Measurements from ENCODE around the gene IFNG-AS1.

Gene IFNG-AS1

DNA sequence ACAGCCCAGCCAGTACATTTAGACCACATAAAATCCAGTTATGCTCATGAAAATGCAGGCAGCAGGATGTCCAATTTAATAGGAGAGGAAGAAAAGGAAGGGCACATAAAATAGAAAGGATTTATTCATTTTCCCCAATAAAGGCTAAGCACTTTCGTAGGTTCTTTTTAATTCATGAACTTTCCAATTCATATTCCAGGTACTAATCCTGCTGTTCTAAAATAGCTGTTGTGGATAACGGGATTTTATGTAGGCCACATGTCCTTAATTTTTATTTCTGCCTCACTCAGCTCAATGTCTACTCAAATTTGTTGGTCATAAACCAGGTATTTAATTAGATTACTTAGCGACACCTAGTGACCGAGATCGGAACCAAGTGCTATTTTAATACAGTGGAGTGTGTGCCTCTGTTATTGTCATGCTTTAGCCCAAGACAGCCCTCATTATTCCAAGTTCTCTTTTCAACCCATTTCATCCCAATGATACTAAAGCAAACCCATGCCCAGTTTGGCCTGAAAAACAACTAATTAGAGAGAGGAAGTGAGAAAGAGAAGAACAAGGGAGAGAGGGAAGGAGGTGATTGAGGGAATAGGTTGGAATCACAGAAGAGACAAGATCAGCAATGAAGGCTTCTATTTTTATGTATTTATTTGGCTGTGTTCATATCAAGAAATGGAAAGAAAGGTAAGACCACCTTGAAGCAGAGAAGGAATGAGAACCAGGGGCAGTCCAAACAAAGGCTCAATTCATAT, 45.9 kb upstream of the IFNG-AS1 start (continued):
- TF ChIP-seq ZNF621 (tag by site-specific recombination; IDR thresholded peaks at IDR 0.05) (no peak), ZBTB7A (tag by site-specific recombination; IDR thresholded peaks at IDR 0.05; ENCODE audit: low read depth) (no peak), HOXD13 (CRISPR knock-in tag; IDR thresholded peaks at IDR 0.05; ENCODE audit: borderline replicate concordance) (no peak), KLF16 (tag by site-specific recombination; IDR thresholded peaks at IDR 0.05) (no peak), ZNF654 (tag by site-specific recombination; IDR thresholded peaks at IDR 0.05; ENCODE audit: low read depth) (peak; percentile 93)
- TF ChIP-seq, protein P1, sequence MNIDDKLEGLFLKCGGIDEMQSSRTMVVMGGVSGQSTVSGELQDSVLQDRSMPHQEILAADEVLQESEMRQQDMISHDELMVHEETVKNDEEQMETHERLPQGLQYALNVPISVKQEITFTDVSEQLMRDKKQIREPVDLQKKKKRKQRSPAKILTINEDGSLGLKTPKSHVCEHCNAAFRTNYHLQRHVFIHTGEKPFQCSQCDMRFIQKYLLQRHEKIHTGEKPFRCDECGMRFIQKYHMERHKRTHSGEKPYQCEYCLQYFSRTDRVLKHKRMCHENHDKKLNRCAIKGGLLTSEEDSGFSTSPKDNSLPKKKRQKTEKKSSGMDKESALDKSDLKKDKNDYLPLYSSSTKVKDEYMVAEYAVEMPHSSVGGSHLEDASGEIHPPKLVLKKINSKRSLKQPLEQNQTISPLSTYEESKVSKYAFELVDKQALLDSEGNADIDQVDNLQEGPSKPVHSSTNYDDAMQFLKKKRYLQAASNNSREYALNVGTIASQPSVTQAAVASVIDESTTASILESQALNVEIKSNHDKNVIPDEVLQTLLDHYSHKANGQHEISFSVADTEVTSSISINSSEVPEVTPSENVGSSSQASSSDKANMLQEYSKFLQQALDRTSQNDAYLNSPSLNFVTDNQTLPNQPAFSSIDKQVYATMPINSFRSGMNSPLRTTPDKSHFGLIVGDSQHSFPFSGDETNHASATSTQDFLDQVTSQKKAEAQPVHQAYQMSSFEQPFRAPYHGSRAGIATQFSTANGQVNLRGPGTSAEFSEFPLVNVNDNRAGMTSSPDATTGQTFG (tag by site-specific recombination; IDR thresholded peaks at IDR 0.05; ENCODE audit: borderline replicate concordance), result no peak
- TF ChIP-seq, protein P2, sequence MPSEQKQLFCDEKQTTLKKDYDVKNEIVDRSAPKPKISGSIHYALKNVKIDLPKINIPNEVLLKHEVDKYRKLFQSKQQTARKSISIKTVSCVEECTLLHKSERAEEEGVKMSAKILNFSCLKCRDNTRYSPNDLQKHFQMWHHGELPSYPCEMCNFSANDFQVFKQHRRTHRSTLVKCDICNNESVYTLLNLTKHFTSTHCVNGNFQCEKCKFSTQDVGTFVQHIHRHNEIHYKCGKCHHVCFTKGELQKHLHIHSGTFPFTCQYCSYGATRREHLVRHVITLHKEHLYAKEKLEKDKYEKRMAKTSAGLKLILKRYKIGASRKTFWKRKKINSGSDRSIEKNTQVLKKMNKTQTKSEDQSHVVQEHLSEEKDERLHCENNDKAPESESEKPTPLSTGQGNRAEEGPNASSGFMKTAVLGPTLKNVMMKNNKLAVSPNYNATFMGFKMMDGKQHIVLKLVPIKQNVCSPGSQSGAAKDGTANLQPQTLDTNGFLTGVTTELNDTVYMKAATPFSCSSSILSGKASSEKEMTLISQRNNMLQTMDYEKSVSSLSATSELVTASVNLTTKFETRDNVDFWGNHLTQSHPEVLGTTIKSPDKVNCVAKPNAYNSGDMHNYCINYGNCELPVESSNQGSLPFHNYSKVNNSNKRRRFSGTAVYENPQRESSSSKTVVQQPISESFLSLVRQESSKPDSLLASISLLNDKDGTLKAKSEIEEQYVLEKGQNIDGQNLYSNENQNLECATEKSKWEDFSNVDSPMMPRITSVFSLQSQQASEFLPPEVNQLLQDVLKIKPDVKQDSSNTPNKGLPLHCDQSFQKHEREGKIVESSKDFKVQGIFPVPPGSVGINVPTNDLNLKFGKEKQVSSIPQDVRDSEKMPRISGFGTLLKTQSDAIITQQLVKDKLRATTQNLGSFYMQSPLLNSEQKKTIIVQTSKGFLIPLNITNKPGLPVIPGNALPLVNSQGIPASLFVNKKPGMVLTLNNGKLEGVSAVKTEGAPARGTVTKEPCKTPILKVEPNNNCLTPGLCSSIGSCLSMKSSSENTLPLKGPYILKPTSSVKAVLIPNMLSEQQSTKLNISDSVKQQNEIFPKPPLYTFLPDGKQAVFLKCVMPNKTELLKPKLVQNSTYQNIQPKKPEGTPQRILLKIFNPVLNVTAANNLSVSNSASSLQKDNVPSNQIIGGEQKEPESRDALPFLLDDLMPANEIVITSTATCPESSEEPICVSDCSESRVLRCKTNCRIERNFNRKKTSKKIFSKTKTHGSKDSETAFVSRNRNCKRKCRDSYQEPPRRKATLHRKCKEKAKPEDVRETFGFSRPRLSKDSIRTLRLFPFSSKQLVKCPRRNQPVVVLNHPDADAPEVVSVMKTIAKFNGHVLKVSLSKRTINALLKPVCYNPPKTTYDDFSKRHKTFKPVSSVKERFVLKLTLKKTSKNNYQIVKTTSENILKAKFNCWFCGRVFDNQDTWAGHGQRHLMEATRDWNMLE (tag by site-specific recombination; conservative IDR thresholded peaks at IDR 0.05; ENCODE audit: low read depth), result 0 out of 2 replicates have a peak, but pooled peaks have one; percentile 14
- TF ChIP-seq, protein P3, sequence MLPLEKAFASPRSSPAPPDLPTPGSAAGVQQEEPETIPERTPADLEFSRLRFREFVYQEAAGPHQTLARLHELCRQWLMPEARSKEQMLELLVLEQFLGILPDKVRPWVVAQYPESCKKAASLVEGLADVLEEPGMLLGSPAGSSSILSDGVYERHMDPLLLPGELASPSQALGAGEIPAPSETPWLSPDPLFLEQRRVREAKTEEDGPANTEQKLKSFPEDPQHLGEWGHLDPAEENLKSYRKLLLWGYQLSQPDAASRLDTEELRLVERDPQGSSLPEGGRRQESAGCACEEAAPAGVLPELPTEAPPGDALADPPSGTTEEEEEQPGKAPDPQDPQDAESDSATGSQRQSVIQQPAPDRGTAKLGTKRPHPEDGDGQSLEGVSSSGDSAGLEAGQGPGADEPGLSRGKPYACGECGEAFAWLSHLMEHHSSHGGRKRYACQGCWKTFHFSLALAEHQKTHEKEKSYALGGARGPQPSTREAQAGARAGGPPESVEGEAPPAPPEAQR (tag by site-specific recombination; IDR thresholded peaks at IDR 0.05), result no peak

DNA sequence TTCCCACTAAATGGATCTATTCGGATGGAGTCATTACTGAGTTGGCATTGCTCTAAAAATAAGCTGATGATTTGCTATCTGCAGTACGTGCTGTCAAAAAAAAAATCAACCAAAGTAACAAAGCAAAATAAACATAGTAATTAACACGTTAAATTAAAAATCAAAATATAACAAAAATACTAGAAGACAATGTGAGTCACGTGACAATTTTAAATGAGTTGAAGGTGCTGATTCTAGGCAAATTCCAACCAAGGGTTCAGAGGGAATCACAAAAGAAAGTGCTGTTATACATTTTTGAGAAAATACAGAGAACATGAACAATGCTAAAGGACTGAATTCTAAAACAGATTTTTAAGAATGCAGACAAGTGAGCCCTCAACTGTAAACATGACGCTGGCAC, 45.2 kb upstream of the IFNG-AS1 start:
- ChIA-PET POLR2A (no interaction called here), CTCF (interaction anchor here (0.7 to 2.7 kb wide), 3 partner anchors 8 to 590 kb away, joined by 5 to 19 read pairs (median 8); no protein-coding TSS in a partner anchor)
- H3K36me3 ChIP-seq (ENCODE audit: control insufficient read depth in 2 of 2, insufficient read depth in 1 of 2, low read length in 2 of 2), result no peaks in the 10 kb centered on the region
- no peak overlapping the region for H3K4me3 ChIP-seq (ENCODE audit: low read depth, low read length)
- H3K27ac ChIP-seq (ENCODE audit: extremely low read depth, low read depth, low read length), result no peak overlapping the region
- no peaks in the 10 kb centered on the region for H3K9me3 ChIP-seq (ENCODE audit: control insufficient read depth, insufficient read depth, low read depth, low read length)
- H3K4me1 ChIP-seq (ENCODE audit: control insufficient read depth, insufficient read depth, low read length), result no peaks in the 10 kb centered on the region
- TF ChIP-seq ZNF416 (tag by site-specific recombination; IDR thresholded peaks at IDR 0.05) (no peak), KLF9 (tag by site-specific recombination; IDR thresholded peaks at IDR 0.05; ENCODE audit: low read depth) (no peak), ZNF426 (tag by site-specific recombination; IDR thresholded peaks at IDR 0.05) (no peak), ZNF623 (tag by site-specific recombination; IDR thresholded peaks at IDR 0.05) (no peak), ZNF16 (tag by site-specific recombination; IDR thresholded peaks at IDR 0.05; ENCODE audit: low read depth) (no peak), SP2 (tag by site-specific recombination; IDR thresholded peaks at IDR 0.05) (no peak), ZBTB8A (tag by site-specific recombination; IDR thresholded peaks at IDR 0.05) (no peak), ZNF221 (tag by site-specific recombination; IDR thresholded peaks at IDR 0.05; ENCODE audit: borderline replicate concordance) (no peak), ZNF266 (tag by site-specific recombination; IDR thresholded peaks at IDR 0.05; ENCODE audit: low read depth) (no peak), ZNF658 (tag by site-specific recombination; IDR thresholded peaks at IDR 0.05) (no peak), IKZF3 (tag by site-specific recombination; IDR thresholded peaks at IDR 0.05) (no peak)
- TF ChIP-seq, protein P2 (tag by site-specific recombination; conservative IDR thresholded peaks at IDR 0.05; ENCODE audit: low read depth), result no peak
- TF ChIP-seq, protein P4, sequence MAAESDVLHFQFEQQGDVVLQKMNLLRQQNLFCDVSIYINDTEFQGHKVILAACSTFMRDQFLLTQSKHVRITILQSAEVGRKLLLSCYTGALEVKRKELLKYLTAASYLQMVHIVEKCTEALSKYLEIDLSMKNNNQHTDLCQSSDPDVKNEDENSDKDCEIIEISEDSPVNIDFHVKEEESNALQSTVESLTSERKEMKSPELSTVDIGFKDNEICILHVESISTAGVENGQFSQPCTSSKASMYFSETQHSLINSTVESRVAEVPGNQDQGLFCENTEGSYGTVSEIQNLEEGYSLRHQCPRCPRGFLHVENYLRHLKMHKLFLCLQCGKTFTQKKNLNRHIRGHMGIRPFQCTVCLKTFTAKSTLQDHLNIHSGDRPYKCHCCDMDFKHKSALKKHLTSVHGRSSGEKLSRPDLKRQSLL (tag by site-specific recombination; IDR thresholded peaks at IDR 0.05), result no peak
